ENCODE results near the gene F2RL1.

DNA sequence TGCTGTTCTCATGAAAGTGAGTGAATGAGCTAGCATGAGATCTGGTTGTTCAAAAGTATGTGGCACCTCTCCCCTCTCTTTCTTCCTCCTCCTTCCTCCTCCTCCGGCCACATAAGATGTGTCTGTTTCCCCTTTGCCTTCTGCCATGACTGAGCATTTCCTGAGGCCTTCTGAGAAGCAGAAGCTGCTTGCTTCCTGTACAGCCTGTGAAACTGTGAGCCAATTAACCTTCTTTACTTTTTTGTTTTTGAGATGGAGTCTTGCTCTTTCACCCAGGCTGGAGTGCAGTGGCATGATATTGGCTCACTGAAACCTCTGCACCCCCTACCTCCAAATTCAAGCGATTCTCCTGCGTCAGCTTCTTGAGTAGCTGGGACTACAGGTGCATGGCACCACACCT is 37.1 kb downstream of the F2RL1 start:
- TF ChIP-seq, protein P1, sequence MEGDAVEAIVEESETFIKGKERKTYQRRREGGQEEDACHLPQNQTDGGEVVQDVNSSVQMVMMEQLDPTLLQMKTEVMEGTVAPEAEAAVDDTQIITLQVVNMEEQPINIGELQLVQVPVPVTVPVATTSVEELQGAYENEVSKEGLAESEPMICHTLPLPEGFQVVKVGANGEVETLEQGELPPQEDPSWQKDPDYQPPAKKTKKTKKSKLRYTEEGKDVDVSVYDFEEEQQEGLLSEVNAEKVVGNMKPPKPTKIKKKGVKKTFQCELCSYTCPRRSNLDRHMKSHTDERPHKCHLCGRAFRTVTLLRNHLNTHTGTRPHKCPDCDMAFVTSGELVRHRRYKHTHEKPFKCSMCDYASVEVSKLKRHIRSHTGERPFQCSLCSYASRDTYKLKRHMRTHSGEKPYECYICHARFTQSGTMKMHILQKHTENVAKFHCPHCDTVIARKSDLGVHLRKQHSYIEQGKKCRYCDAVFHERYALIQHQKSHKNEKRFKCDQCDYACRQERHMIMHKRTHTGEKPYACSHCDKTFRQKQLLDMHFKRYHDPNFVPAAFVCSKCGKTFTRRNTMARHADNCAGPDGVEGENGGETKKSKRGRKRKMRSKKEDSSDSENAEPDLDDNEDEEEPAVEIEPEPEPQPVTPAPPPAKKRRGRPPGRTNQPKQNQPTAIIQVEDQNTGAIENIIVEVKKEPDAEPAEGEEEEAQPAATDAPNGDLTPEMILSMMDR (IDR thresholded peaks at IDR 0.05): no peak
- no peak for TF ChIP-seq POLR2A (IDR thresholded peaks at IDR 0.05)

Measured in thyroid gland (tissue), 4 donors.